Brain microvascular endothelial cell (primary cell): ENCODE results near the gene PRRT1.
"Not testable (repeated sequence)": the region's sequence is repeated elsewhere in the genome, so short reads cannot be mapped to it uniquely, and the experiment has no call there.

ENCODE experiments used
- DNase-seq: peaks from one replicate; pipeline ENCODE4 v3.0.0-alpha.2; 2020
- H3K27ac ChIP-seq: fragments of 250-450 bp; sonication (Bioruptor Pico); 2 replicates; pipeline ENCODE4 v1.5.1; 2020; ENCODE audit warnings: mild to moderate bottlenecking, moderate library complexity
- H3K27me3 ChIP-seq: fragments of 250-450 bp; sonication (Bioruptor Pico); replicated peaks from 2 replicates; pipeline ENCODE4 v1.5.1; 2020; ENCODE audit warnings: mild to moderate bottlenecking
- H3K36me3 ChIP-seq: fragments of 250-450 bp; sonication (Bioruptor Pico); replicated peaks from 2 replicates; pipeline ENCODE4 v1.5.1; 2020; ENCODE audit warnings: mild to moderate bottlenecking
- H3K4me3 ChIP-seq: 2 replicates; pipeline ENCODE4 v1.5.1; 2011; ENCODE audit warnings: low read depth, mild to moderate bottlenecking, control low read depth, low read length, moderate library complexity
- CTCF ChIP-seq: IDR thresholded peaks from 2 replicates; pipeline ENCODE4 v1.5.1; 2011; ENCODE audit warnings: low read depth, mild to moderate bottlenecking, moderate library complexity, low read length, control low read depth, inconsistent platforms; ENCODE audit errors: missing control alignments
- in situ Hi-C: cut with HindIII; loops from 2 replicates; pipeline ENCODE4 v1.10.0; 2017; ENCODE audit warnings: low sequenced_read_pairs, low pct_ligation_motif_present

PRRT1 gene

GRCh38 chr6:32105433-32105832, 46.3 kb downstream of the PRRT1 start:
- Histone ChIP-seq H3K4me3 (no peak overlapping the region), H3K36me3 (no peaks in the 10 kb centered on the region), H3K27me3 (peaks cover 10% of the 10 kb centered on the region), H3K27ac (no peak overlapping the region)
- in situ Hi-C loops: no loop called here
- peak; percentile 5 for TF ChIP-seq CTCF
- peak; percentile 25 for DNase-seq

GRCh38 chr6:32102255-32102654, 49.5 kb downstream of the PRRT1 start:
- Histone ChIP-seq H3K27me3 (peaks cover 10% of the 10 kb centered on the region), H3K27ac (no peak overlapping the region), H3K36me3 (no peaks in the 10 kb centered on the region), H3K4me3 (no peak overlapping the region)
- in situ Hi-C loops: no loop called here
- TF ChIP-seq CTCF: no peak
- DNase-seq: no peak

- H3K27ac ChIP-seq, DNase-seq, in situ Hi-C loops, H3K4me3 ChIP-seq, H3K36me3 ChIP-seq: not testable (repeated sequence)
- H3K27me3 ChIP-seq: peaks cover 30% of the 10 kb centered on the region
These were observed 51.5 kb downstream of the PRRT1 start for GRCh38 chr6:32100251-32100650.
